ENCODE results near the gene HOXC13. TPM values are rescaled to one million over a fixed set of nuclear protein-coding genes. Genes with fewer than 3 reads are reported as not detected.

Gene HOXC13
- polyA plus RNA-seq, 1 donor (not counting 4 experiments of a cell fraction or from before 2014, with no cell fraction given): 4.8 TPM

- Histone ChIP-seq H3K4me3 (ENCODE audit: control insufficient read depth in 2 of 3, extremely low read depth in 1 of 3, insufficient read depth in 2 of 3, low read depth in 1 of 3, low read length in 3 of 3) (no peak overlapping the region), H3K9ac (ENCODE audit: control insufficient read depth, extremely low read depth, insufficient read depth, low read length) (no peak overlapping the region)
- no peak for FAIRE-seq
Measured at GRCh38 chr12:53966385-53967133, 27.9 kb downstream of the HOXC13 start.

DNA sequence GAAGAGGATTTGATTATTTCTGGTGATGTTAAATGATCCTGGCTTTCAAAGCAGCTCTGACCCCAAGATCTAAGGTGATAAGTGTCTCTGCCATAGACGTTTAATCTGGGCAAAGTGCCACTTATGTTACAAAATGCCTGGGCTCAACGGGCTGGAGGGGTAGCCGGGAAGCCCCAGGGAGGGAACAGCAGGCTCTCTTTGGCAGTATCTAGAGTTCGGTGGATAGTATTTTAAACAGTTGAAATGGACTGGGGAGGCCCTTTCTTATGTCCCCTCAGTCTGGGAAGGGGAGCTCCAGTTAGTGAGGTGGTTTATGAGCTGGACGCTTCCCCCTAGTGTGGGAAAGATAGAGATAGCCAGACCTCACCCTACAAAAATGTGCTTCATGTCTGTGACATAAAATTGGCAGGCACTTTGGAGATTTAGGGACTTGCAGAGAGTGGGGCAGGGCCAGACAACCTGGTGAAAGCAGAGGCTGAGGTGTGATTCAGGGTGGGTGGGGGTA, 28.8 kb downstream of the HOXC13 start:
- no peak for DNase-seq (ENCODE audit: low read depth, low spot score)
- Histone ChIP-seq H3K4me1 (ENCODE audit: control insufficient read depth, extremely low read depth, insufficient read depth, low read length) (peaks cover 11% of the 10 kb centered on the region), H3K27ac (ENCODE audit: control insufficient read depth, insufficient read depth, low read length) (no peak overlapping the region), H3K9me3 (ENCODE audit: control insufficient read depth, low read depth, low read length) (no peaks in the 10 kb centered on the region), H2AFZ (ENCODE audit: control insufficient read depth, low read length) (no peak overlapping the region), H3K9ac (ENCODE audit: control insufficient read depth, extremely low read depth, insufficient read depth, low read length) (no peak overlapping the region), H4K20me1 (ENCODE audit: control insufficient read depth, extremely low read depth, insufficient read depth, low read length) (no peaks in the 10 kb centered on the region), H3K36me3 (ENCODE audit: control insufficient read depth in 2 of 2, extremely low read depth in 1 of 2, insufficient read depth in 2 of 2, low read length in 2 of 2) (peaks cover 0 to 2% of the 10 kb centered on the region in 2 experiments), H3K27me3 (ENCODE audit: control insufficient read depth, extremely low read depth, insufficient read depth, low read length) (peaks cover 5% of the 10 kb centered on the region), H3K79me2 (ENCODE audit: control insufficient read depth, insufficient read depth, low read length) (no peaks in the 10 kb centered on the region), H3K4me3 (ENCODE audit: control insufficient read depth in 2 of 3, extremely low read depth in 1 of 3, insufficient read depth in 2 of 3, low read depth in 1 of 3, low read length in 3 of 3) (peak overlapping the region in 2 of 3 experiments; percentile 30 to 63), H3K4me2 (ENCODE audit: control insufficient read depth, extremely low read depth, insufficient read depth, low read depth, low read length) (peak overlapping the region; percentile 69), H3K9me1 (ENCODE audit: control insufficient read depth, extremely low read depth, insufficient read depth, low read length) (no peaks in the 10 kb centered on the region)
- dilution Hi-C loops (cut with MboI; ENCODE audit: extremely low pct_ligation_motif_present, low sequenced_read_pairs): no loop called here
- TF ChIP-seq EZH2 (IDR thresholded peaks at IDR 0.05; ENCODE audit: low read length): no peak
- TF ChIP-seq, protein P1, sequence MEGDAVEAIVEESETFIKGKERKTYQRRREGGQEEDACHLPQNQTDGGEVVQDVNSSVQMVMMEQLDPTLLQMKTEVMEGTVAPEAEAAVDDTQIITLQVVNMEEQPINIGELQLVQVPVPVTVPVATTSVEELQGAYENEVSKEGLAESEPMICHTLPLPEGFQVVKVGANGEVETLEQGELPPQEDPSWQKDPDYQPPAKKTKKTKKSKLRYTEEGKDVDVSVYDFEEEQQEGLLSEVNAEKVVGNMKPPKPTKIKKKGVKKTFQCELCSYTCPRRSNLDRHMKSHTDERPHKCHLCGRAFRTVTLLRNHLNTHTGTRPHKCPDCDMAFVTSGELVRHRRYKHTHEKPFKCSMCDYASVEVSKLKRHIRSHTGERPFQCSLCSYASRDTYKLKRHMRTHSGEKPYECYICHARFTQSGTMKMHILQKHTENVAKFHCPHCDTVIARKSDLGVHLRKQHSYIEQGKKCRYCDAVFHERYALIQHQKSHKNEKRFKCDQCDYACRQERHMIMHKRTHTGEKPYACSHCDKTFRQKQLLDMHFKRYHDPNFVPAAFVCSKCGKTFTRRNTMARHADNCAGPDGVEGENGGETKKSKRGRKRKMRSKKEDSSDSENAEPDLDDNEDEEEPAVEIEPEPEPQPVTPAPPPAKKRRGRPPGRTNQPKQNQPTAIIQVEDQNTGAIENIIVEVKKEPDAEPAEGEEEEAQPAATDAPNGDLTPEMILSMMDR (optimal IDR thresholded peaks at IDR 0.05 in 1 of 3, IDR thresholded peaks at IDR 0.05 in 1 of 3, conservative IDR thresholded peaks at IDR 0.05 in 1 of 3; ENCODE audit: extremely low read depth in 1 of 3, insufficient read depth in 2 of 3, low read length in 3 of 3): no peak
- FAIRE-seq: no peak

More at GRCh38 chr12:53966385-53967133, 27.9 kb downstream of the HOXC13 start:
- no peak for TF ChIP-seq EZH2 (IDR thresholded peaks at IDR 0.05; ENCODE audit: low read length)
- TF ChIP-seq, protein P1 (optimal IDR thresholded peaks at IDR 0.05 in 1 of 3, IDR thresholded peaks at IDR 0.05 in 1 of 3, conservative IDR thresholded peaks at IDR 0.05 in 1 of 3; ENCODE audit: extremely low read depth in 1 of 3, insufficient read depth in 2 of 3, low read length in 3 of 3): no peak
- no peak for DNase-seq (ENCODE audit: low read depth, low spot score)
- Histone ChIP-seq H2AFZ (ENCODE audit: control insufficient read depth, low read length) (no peak overlapping the region), H3K79me2 (ENCODE audit: control insufficient read depth, insufficient read depth, low read length) (no peaks in the 10 kb centered on the region), H3K9me3 (ENCODE audit: control insufficient read depth, low read depth, low read length) (no peaks in the 10 kb centered on the region), H3K4me1 (ENCODE audit: control insufficient read depth, extremely low read depth, insufficient read depth, low read length) (peaks cover 3% of the 10 kb centered on the region), H3K36me3 (ENCODE audit: control insufficient read depth in 2 of 2, extremely low read depth in 1 of 2, insufficient read depth in 2 of 2, low read length in 2 of 2) (peaks cover 0 to 2% of the 10 kb centered on the region in 2 experiments), H4K20me1 (ENCODE audit: control insufficient read depth, extremely low read depth, insufficient read depth, low read length) (no peaks in the 10 kb centered on the region), H3K27me3 (ENCODE audit: control insufficient read depth, extremely low read depth, insufficient read depth, low read length) (peaks cover 8% of the 10 kb centered on the region), H3K27ac (ENCODE audit: control insufficient read depth, insufficient read depth, low read length) (no peak overlapping the region), H3K4me2 (ENCODE audit: control insufficient read depth, extremely low read depth, insufficient read depth, low read depth, low read length) (no peak overlapping the region), H3K9me1 (ENCODE audit: control insufficient read depth, extremely low read depth, insufficient read depth, low read length) (no peaks in the 10 kb centered on the region)
- dilution Hi-C loops (cut with MboI; ENCODE audit: extremely low pct_ligation_motif_present, low sequenced_read_pairs): no loop called here

All from keratinocyte (primary cell).